CD4-positive, alpha-beta T cell treated with Interferon gamma for 1 hour (primary cell): Measurements from ENCODE around the gene FIP1L1.
"Not testable (repeated sequence)": the region's sequence is repeated elsewhere in the genome, so short reads cannot be mapped to it uniquely, and the experiment has no call there.

Source experiments
- DNase-seq: peaks from one replicate; pipeline ENCODE4 v3.0.0-alpha.2; 2020

Gene FIP1L1

DNA sequence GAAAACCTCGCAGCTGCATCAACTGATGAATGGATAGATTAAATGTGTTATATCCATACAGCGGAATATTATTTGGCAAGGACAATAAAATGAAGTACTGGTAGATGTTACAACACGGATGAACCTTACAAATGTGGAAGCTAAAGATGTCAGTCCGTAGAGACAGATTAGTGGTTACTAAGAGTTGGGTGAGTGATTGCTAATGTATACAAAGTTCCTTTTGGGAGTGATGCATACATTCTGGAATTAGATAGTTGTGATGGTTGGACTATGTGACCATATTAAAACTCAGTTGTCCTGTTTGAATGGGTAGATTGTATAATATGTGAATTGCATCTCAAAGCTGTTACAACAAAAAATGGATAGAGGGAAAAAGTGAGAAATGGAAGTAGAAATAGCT lies 2.8 kb downstream of the FIP1L1 start:
- DNase-seq = no peak

DNA sequence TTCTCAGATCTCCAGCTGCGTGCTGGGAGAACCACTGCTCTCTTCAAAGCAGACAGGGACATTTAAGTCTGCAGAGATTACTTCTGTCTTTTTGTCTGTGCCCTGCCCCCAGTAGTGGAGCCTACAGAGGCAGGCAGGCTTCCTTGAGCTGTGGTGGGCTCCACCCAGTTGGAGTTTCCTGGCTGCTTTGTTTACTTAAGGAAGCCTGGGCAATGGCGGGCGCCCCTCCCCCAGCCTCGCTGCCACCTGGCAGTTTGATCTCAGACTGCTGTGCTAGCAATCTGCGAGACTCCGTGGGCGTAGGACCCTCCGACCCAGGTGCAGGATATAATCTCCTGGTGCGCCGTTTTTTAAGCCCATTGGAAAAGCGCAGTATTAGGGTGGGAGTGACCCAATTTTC lies 32.0 kb downstream of the FIP1L1 start:
- not testable (repeated sequence) for DNase-seq

DNA sequence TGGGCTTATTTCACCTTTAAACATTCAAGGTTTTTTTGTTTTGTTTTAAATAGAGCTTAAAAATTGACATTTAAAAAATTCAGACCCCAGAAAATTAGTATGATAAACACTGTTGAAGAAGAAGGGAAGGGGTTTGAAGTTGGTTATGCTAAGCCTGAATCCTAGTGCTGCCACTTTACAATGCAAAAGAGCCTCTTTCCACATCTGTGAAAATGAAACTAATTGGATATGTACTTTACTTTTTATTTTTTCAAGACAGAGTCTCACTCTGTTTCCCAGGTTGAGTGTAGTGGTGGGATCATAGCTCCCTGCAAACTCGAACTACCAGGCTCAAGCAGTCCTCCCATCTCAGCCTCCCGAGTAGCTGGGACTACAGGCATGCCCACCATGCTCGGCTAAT lies 41.8 kb downstream of the FIP1L1 start:
- DNase-seq = no peak

DNA sequence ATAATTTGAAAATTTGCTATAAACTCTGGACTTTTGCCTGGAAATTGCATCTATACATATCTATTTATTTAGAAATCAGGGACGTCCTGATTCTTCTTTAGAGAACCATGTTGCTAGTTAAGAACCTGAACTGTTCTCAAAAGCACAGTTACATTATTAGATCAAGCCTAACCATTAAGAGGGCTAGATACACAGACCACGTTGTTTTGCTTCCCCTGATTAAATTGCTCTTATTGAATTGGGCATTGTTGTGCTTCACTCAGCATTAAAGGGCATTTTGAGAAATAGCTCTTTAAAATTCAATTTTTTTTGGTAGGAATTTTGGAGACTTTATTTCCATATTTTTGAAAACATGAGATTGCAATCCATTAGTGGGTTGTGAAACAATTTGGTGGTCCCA lies 44.4 kb downstream of the FIP1L1 start:
- no peak for DNase-seq

DNA sequence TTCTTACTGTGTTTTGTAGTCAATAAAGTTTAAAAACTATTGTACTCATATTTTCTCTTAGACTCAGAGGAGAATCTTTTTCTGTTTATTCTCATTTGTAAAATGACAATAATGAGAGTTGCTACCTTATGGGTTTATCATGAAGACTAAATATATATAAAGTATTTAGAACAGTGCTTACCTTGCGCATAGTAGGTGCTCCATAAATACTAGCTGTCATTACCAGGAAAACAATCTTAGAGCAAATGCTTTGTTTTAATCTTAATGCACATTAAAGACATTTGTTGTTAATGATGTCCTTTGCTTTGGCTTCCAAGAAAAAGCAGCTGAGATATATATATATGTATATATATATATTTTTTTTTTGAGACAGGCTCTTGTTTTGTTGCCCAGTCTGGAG lies 44.9 kb downstream of the FIP1L1 start:
- DNase-seq = no peak

DNA sequence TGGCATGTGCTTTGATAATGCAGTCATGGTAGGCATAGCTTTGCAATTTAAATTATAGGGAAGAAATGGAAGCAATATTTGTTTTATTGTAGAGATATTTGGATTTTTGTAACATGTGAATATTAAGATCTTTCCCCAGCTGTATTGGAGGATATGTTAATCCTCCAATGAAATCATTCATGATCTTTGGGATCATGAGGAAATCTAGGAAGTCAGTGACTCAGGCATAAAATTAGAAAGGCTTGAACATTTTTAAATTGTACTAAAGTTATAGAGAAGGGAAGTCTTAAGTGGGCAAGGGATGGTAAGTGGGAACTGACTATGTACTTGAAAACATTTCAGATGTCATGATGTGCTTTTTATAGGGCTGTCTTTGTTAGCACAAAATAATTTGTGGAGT lies 46.8 kb downstream of the FIP1L1 start:
- DNase-seq = no peak

DNA sequence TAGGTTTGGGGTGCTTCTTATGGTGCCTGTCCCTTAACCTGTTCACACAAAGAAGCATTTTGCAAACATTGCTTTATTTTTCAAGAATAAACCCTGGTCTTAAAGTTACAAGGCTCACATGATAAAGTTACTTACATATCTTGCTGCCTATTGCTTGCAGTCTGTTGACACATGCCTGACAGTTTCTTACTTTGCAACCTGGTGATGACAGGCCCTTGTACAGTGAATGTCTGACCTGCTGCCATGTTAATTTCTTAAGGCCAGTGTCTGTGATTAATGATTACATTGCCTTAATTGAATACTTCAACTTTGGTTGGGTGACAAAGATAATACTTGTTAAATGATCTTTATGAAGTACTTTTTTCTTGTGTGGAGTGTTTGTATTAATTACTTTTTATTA lies 49.9 kb downstream of the FIP1L1 start:
- DNase-seq = no peak

GRCh38 chr4:53431052-53431451 lies 53.6 kb downstream of the FIP1L1 start:
- DNase-seq = no peak

DNA sequence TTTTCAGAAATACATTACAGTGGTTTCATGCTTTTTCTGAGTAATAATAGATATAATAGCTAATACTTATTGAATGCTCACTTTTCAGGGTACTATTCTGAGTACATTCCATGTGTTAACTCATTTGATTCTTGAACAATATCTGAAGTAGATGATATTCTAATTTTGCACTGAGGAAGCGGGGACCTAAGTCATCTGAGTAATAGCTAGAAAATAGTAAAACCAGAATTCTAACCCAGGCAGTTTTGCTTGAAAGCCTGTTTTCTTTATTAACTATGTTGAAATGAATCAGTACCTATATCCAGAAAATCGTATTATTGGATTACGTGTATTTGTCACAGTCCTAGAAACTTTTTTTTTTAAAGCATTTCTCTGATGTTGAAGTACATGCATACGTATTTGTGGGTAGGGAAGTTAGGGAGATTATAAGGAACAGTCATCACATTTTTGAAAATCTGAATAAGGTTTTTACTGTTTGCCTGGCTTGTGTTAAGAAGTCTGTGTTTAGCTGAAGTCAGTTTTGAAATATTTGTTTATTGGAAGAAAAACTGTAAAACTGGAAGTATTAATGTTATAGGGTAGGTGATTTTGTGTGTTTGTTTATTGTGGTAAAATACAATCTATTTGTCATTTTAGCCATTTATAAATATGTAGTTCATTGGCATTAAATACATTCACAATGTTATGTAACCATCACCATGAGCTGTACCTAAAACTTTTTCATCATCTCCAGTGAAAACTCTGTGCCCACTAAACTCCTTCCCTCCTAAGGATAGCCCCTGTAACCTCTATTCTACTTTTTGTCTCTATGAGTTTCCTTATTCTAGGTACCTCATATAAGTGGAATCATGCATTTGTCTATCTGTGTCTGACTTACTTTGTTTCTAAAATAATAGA lies 55.3 kb downstream of the FIP1L1 start:
- no peak for DNase-seq

DNA sequence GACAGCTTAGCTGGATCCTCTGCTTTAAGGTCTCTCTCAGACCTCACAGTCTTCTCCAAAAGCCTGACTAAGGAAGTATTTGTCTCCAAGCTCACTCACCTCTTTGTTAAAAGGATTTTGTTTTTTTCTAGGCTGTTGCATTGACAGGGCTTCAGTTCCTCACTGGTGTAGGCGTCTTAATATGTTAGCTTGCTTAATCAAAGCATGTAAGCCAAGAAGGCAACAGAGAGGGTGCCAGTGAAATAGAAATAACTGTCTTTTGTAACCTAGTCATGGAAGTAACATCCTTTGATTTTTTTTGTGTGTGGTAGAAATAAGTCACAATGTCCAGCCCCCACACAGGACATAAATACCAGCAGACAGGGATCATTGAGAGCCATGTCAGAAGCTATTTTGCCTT lies 58.8 kb downstream of the FIP1L1 start:
- DNase-seq = no peak

GRCh38 chr4:53441564-53441963 lies 64.1 kb downstream of the FIP1L1 start:
- no peak for DNase-seq

- DNase-seq = no peak
Measured at GRCh38 chr4:53444954-53445353, 67.5 kb downstream of the FIP1L1 start.

- no peak for DNase-seq
Measured at GRCh38 chr4:53450773-53451172, 73.3 kb downstream of the FIP1L1 start.

DNA sequence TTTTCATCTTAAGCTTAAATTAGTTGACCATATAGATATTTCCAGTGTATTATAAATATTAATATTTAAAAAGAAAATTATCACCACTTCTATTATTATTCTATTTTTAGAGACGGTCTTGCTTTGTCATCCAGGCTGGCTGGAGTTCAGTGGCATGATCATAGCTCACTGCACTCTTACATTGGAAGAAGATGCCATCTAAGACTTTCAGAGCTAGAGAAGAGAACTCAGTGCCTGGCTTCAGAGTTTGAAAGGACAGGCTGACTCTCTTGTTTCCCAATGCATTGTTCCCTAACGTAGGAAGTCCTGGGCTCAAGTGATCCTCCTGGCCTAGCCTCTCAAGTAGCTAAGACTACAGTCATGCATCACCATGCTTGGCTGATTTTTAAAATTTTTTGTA lies 75.9 kb downstream of the FIP1L1 start:
- no peak for DNase-seq

DNA sequence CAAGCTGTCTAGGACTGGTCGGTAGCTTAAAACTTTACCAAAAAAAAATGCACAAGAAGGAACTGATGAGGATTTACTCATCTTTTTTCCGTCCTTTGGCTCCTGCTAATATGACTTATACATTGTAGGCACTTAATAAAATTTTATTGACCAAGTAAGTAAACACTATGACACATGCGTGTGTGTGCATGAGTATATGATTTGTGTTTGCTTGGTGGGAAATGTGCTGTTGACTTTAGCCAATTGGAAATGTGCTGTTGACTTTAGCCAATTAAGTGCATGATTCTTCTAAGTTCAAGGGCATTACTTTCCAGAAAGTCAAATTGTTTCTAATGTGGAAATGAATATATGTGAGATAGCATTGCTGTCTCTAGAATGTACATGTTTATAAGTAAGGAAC lies 78.3 kb downstream of the FIP1L1 start:
- no peak for DNase-seq

DNA sequence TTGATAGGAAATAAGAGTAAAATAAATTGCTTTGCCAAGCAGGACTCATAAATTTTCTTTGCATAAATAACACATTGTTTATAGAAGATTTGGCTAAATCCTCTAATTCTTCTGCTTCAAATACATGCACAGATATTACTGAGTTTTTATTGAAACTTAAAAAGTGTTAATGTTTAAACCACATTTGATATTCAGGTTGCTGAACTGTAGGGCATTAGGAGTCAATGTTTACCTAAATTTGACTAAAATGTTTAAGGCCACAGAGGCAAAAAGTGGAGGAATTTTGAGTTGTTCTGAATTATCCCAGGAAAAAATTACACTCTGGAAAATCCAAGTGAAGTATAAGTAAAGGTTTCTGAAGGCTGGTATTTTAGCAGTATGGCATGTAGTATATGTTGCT lies 78.7 kb downstream of the FIP1L1 start:
- no peak for DNase-seq

DNA sequence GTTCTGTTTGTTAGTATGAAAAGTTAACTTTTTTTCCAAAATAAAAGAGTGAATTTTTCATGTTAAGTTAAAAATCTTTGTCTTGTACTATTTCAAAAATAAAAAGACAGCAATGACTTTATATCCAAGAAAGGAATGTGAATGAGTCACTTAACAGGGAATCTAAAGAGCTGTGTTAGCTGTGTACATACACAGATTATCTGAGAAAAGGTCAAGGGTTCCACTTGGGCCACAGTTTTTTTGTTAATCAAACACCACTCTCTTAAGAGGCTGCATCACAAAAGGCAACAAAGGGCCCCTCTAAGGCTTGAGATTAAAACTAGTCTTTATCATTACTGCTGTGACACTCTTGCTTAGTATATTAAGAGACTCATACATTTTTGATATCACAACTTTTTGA lies 82.1 kb downstream of the FIP1L1 start:
- no peak for DNase-seq

GRCh38 chr4:53461244-53461643 lies 83.8 kb downstream of the FIP1L1 start:
- no peak for DNase-seq

DNA sequence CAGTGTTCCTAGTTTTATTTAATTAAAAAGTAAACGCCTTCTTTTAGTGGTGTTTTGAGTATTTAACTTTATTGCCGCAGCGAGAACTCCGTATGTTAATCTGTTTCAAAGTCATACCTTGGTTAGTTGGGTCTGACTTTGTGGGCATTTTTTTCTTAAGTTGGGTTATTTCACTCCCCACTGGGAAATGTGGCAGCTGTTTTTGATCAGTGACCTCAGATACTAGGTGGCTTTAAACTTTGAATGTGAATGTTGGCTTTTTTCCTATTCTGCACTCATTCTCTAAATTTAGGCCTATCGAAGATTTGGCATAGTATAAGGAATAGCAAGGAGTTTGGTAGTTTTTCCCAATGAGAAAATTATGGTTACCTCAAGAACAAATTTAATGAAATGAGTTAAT lies 85.9 kb downstream of the FIP1L1 start:
- no peak for DNase-seq

GRCh38 chr4:53465281-53465680 lies 87.8 kb downstream of the FIP1L1 start:
- no peak for DNase-seq

DNA sequence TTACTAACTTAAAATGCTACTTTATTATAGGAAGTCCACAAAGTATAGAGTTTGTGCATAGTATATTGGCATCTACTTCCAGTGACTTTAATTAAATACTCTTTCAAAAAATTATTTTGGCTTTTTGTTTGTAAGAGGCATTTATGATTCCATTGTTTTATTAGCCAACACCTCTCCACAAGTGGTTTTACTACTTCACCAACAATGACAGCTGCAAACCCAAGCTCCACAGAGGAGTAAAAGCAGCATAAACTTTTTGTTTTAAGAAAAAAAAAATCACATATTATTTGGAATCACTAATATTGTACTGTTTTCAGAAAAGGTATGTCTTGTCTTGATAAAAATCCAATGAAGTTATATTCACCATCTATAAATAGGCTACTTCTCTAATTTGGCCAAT lies 88.5 kb downstream of the FIP1L1 start:
- DNase-seq = no peak

- DNase-seq = not testable (repeated sequence)
Measured at GRCh38 chr4:53466576-53466975, 89.1 kb downstream of the FIP1L1 start.

GRCh38 chr4:53476232-53477037 lies 99.0 kb downstream of the FIP1L1 start:
- no peak for DNase-seq

GRCh38 chr4:53477038-53477565 lies 99.7 kb downstream of the FIP1L1 start:
- no peak for DNase-seq
